Stimulated activated naive CD4-positive, alpha-beta T cell treated with Interleukin-2 at 50 U/mL for 16 hours (primary cell): Measurements from ENCODE around the gene KCNK10.

Experiments used
- DNase-seq: peaks from one replicate; lab custom pipeline; 2025; lab: John Stamatoyannopoulos, UW

KCNK10 gene

DNA sequence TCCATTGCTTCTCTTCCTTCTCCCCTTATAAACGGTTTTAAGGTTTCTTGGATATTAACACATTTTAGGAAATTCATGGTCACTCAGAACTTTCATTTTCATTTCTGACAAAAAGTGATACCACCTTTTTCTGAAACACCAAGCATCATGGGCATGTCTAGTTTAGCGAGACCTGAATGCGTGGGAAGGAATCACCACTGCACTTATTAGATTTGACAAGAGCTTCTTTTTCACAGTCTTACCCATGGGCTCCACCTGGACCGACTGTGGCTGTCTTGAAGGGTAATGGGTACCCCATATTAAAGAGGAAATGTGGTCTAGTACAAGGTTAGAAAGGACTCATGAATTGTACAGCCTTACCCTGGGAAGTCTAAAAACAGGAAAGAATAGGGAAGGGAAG, 95.4 kb downstream of the KCNK10 start:
- no peak for DNase-seq

- DNase-seq: no peak
These were observed 97.3 kb downstream of the KCNK10 start for GRCh38 chr14:88225721-88226120.

DNA sequence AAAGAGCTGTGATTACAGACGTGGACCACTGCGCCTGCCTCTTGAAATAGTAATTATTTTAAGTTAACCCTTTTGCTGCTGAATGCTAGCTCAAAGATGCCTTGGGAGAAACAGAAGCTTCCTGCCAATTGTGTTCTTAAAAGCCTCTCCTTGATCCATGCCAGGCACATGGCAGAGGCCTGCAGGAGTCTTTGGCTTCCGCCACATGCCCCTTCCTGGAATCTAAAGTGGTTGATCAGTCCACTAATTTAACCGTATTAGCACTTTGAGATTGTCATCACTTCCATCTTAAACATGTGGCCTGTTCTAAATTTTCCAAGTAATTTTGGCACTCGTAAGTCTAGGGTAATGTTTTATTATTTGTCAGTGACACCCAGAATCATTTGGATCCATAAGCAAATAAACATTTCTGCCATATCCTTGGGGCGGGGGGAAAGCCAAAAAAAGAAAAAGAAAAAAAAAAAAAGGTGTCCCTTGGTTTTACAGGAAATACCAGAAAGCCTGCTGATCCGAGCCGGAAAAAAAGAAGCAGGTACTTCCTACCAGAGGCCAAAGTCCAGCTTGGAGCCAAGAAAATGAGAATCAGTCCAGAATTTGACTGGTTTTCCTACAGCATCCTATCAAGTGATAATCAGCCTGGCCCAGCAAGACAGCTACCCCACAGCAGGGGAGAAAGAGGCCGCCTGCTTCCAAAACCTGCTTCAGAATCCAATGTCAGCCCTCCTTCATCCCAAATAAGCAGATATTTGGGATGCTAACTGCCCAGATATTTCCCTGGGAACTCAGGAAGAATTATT, 104.8 kb downstream of the KCNK10 start:
- no peak for DNase-seq

DNA sequence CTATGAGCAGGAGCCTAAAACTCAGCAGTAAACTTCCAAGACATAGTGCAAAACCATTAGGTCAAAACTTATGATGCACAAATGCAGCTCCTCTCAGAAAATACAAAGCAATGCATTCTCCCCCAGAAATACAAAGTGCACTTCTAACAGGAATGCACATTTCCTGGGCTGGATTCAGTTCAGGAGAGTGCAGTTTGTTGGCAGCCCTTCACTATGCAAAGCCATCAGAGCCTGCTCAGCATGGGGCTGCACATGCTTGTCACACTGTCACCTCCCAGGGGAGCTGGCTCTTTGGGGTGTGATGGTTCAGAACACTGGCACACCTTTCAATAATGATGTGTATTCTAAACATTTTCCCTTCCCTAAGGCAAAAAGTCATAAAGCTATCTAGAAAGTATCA, 110.4 kb downstream of the KCNK10 start:
- no peak for DNase-seq

DNA sequence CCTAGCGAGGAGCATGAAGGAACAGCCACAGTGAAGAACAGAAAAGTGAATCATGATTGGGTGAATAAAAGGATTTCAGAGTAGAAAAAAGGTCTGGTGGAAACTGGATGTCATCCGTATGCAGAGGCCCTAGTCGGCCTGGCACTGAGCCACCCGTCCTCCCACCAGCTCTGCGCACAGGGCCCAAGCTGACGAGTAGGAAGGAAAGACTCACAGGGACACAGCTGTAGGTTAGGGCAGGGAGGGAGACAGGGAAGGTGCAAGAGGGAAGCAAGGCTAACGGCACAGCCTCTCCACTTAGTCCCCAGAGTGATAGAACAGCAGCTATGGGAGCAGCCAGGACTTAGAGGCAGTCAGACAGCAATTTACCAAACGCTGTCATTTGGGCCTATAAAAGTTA, 112.6 kb downstream of the KCNK10 start:
- DNase-seq: no peak

DNA sequence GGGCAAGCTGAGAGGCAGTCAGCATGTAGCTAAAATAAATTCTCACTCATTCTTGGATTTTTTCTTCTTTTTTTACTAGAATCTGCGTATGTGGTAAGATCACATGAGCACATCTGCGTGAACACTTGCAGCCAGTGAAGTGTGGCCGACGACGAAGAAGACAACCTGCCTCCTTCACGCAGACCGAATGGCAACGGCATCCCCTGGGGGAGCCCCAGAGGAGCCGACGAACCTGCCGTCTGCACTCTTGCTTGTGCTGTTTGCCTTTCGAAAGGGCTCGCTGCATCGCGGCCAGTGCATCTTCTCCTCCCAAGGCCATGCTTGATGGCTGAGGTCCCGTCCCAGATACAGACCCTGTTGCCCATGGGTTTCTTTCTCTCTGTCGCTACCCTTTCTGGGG, 113.8 kb downstream of the KCNK10 start:
- no peak for DNase-seq

DNA sequence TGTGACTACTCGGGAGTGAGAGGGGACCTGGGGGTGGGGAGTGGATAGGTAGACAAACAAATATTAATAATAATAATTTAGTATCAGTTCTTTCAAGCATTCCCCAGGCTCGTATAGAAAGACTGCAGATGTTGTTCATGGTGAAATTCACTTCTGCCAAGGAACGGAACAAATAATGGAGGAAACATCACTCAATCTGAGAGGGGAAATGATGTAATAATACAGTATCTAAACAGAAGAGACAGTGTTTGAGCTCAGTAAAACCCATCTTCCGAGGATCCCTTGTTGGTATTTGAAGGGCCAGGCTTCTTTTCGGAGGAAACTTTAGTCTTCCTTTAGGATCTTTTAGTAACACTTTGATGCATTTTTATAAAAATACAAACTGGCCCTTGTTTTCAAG, 114.2 kb downstream of the KCNK10 start:
- no peak for DNase-seq

GRCh38 chr14:88204221-88204620, 118.8 kb downstream of the KCNK10 start:
- no peak for DNase-seq

DNA sequence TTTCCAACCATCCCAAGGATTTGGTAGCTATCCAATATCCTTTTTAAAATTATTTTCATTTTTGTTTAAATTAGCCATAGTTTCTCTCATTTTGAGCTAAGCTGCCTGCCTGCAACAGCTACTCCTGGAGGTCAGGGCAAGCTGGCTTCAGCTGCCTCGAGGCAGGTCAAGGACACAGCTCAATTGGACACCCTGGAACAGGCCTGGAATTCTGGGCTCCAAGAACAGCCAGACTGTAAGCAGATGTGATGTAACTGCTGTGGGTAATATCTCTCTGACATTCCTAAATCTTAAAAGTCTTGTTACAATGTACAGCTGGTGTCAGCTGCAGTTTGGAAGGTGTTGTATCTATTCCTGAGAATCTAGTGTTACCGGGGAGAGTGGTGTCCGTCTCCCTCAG, 119.8 kb downstream of the KCNK10 start:
- DNase-seq: no peak

GRCh38 chr14:88202286-88202685, 120.8 kb downstream of the KCNK10 start:
- no peak for DNase-seq

DNA sequence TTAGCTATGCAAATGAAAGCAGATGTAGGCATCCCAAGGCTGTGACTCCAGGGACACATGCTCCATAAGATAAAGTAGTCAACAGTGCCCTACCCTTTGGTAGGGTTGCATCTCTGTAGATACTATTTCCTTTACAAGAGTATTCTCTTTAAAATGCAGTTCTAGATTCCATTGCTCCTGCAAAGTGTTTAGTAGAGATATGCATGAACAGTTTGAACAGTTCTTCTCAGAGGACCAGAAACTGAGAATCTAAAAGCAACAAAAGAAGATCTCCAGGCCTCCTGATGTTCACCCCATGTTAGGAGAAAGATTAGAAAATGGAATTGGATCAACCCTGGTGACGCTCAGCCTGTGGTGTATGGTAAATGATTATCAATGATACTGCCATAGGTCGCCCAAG, 121.2 kb downstream of the KCNK10 start:
- no peak for DNase-seq

- no peak for DNase-seq
These were observed 123.2 kb downstream of the KCNK10 start for GRCh38 chr14:88199882-88200281.

- DNase-seq: no peak
These were observed 124.6 kb downstream of the KCNK10 start for GRCh38 chr14:88198446-88198845.

DNA sequence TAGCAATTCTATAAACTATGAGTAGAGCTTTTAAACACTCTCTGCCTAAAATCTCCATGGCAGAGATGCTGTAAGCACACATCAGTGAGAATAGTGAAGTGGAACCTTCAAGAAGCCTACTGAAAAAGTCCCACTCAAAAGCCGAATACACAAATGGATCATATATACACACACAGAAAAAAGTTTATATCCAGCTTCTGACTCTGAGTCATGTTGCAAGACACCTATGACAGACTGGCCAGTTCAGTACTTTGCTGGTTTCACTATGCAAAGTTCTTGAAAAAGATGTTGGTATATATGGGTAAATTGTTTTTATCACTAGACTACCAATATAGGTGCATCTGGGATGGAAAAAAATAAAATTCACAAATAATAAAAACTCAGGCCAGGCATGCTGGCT, 126.1 kb downstream of the KCNK10 start:
- DNase-seq: no peak

DNA sequence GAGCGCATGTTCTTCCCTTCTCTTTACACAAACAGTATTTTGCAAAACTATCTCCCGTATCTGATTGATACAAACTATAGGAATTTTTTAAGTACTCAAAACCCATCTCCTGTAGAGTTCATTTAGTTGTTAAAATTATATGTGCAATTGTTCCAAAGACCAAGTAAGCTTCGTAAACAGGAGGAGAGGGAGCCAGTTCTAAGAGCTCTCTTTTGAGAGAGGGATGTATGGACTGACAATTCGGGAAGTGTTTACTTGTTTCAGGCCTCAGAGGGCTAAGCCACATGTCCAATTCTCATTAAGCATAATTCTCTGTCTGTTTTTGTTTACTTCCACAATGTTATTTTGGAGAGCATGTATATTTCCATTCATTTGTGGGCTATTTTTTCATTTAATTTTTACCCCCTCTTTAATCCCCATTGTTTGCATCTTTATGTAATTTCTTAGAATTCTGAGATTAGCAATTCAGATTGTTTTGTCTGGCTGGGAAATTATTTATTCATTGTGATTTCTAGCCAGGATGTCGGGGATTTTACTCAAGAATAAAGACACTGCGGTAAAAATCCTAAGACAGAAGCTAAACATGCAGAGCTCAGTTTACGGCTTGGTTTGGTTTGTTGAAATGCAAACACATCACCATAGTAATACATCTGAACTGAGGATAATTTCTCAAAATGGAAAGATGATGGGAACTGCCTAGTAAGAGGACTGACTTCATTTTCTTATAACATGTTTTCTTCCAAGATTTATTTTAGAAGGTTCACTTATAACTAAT, 126.8 kb downstream of the KCNK10 start:
- no peak for DNase-seq

GRCh38 chr14:88195676-88196075, 127.4 kb downstream of the KCNK10 start:
- no peak for DNase-seq

DNA sequence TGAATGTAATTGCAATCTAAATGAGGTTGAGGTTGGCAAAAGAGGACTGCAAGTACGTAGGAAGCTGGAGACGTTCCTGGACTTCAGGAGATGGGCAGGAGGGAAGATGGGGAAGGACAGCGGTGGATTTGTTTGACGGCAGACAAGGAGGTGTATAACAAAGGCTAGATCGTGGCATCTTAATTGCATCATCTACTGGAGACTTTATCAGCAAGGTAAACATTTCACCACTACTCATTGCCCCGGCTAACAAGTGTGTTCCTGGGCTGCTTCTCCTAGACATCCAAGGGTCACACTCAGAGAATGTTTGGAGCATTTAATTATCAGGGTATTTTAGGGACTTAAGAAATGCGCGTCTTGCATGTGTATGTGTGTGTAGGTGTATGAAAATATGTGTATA, 128.5 kb downstream of the KCNK10 start:
- DNase-seq: no peak

GRCh38 chr14:88191605-88192004, 131.5 kb downstream of the KCNK10 start:
- DNase-seq: no peak

GRCh38 chr14:88189417-88190191, 133.5 kb downstream of the KCNK10 start:
- peak; percentile 27 for DNase-seq

DNA sequence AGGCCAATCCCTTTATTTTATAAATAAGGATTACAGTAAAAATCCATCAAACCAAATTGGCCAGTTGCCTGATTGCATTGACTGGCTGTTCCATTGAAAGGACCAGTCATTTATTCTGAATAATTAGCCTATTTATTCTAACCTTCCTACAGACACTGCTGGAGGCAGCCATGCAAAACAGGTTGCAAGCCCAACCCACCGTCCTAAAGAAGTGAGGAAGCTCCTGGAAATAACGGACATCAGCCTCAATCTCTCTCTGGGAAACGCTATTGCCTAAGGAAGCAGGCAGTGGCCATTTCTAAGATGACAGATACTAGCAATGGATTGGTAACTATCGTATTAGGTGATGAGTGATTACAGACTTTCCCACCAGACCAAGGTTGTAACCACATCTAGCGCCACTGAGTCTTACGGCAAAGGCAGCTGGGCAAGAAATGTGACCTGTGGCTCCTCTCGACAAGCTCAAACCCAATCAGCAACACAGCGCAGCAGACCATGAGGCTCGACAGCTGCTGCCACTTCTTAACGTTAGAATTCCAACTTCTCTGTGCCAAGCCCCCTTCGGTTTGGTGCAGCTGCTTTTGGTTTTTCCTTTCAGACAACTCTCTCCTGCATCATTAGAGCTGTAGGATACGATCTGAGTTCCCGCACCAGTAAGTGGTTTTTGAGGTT, 134.2 kb downstream of the KCNK10 start:
- no peak for DNase-seq

- DNase-seq: no peak
These were observed 137.2 kb downstream of the KCNK10 start for GRCh38 chr14:88185843-88186242.

- DNase-seq: no peak
These were observed 138.1 kb downstream of the KCNK10 start for GRCh38 chr14:88184956-88185355.
